HG02588 (cell line): ENCODE data around the gene MSH6.
"Not testable (repeated sequence)": the region's sequence is repeated elsewhere in the genome, so short reads cannot be mapped to it uniquely, and the experiment has no call there.

Source experiments
- ATAC-seq: cut with Tn5 transposase; IDR thresholded peaks from one replicate; pipeline ENCODE4 v1.9.1; 2021; ENCODE audit warnings: mild to moderate bottlenecking, moderate library complexity; ENCODE audit not compliant: unreplicated experiment

MSH6 gene

GRCh38 chr2:47833516-47833968, 50.6 kb downstream of the MSH6 start:
- peak; percentile 68 for ATAC-seq

GRCh38 chr2:47838249-47838648, 55.3 kb downstream of the MSH6 start:
- ATAC-seq = no peak

GRCh38 chr2:47838686-47839085, 55.7 kb downstream of the MSH6 start:
- ATAC-seq = no peak

GRCh38 chr2:47842846-47843245, 59.9 kb downstream of the MSH6 start:
- ATAC-seq = no peak

DNA sequence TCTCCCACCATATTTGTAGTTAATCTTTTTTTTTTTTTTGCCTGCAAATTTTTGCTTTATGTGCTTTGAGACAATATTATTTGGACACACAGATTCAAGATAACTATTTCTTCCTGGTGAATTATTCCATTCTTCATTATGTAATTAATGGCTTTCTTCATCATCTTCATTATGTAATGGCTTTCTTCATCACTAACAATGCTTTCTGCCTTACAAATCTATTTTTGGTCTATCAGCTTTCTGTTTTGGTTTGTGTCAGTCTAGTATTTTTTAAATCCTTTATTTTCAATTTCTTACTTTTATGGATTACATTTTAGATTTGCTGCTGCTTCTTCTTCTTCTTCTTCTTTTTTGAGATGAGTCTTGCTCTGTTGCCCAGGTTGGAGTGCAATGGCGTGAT, 60.5 kb downstream of the MSH6 start:
- no peak for ATAC-seq

DNA sequence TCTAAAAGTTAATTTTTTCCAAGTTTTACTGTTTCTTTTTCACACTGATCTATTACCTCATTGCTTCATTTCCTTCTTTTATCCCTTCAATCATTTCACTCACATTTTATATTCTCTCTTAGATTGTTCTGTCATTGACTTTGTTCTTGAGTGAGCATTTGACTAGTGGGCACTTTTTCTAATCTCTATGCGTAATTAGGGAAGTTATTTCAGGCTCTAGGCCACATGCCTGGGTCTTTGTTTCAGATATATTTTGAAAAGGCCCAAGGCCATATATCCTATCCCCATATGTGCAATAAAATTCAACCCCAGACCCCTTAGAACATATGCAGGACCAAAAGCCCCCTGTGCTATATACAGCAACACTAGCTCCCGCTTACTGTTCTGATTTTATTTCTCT, 61.2 kb downstream of the MSH6 start:
- ATAC-seq = no peak

- ATAC-seq = no peak
Measured at GRCh38 chr2:47849368-47849767, 66.4 kb downstream of the MSH6 start.

DNA sequence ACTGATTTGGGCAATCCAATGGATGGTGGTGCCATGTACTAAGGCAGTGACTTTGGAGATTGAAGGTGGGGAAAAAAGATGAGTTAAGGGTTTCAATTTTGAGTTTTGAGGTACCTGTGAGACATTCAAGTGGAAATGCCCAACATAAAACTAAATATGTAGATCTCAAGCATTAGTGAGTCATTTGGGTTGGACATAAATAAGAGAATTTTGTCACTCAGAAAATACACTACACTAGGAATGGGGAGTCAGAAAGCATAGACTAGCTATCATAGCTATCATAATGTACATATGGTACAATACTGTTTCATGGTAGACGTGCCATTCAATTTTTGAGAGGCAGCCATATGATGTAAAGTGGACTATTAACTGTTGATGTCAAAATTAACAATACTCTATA, 67.3 kb downstream of the MSH6 start:
- no peak for ATAC-seq

DNA sequence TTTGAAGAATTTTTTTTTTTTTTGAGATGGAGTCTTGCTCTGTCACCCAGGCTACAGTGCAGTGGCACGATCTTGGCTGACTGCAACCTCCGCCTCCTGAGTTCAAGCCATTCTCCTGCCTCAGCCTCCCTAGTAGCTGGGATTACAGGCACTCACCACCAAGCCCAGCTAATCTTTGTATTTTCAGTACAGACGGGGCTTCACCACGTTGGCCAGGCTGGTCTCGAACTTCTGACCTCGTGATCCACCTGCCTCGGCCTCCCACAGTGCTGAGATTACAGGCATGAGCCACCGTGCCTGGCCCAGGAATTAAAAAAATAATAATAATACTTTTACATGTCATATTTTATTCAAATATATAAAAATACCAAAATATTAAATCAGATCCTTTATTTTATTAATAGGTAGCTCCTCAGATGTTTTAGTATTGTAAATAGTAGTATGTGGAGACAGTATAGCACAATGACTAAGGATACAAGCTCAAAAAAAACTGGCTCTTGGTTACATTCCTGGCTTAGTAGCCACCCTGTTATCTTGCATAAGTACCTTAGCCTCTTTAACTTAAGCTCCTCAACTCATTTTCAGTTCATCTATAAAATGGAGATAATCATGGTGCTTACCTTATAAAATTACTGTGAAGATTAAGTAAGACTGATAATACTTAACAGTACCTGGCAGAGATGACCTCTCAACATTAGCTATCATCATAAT, 70.3 kb downstream of the MSH6 start:
- not testable (repeated sequence) for ATAC-seq
